ENCODE results near the gene PRKCH. TPM values are rescaled to one million over a fixed set of nuclear protein-coding genes. Genes with fewer than 3 reads are reported as not detected.
"Not testable (repeated sequence)": the region's sequence is repeated elsewhere in the genome, so short reads cannot be mapped to it uniquely, and the experiment has no call there.

Gene PRKCH
- total RNA-seq, 1 experiment from 2014 or later, result 49.5 TPM

- no peak for DNase-seq (ENCODE audit: low spot score)
Measured at GRCh38 chr14:61308198-61308597, 13.2 kb upstream of the PRKCH start.

- not testable (repeated sequence) for DNase-seq (ENCODE audit: low spot score)
Measured at GRCh38 chr14:61308701-61309100, 12.7 kb upstream of the PRKCH start.

- no peak for DNase-seq (ENCODE audit: low spot score)
Measured at GRCh38 chr14:61315313-61315712, 6.1 kb upstream of the PRKCH start.

- no peak for DNase-seq (ENCODE audit: low spot score)
Measured at GRCh38 chr14:61319086-61319485, 2.3 kb upstream of the PRKCH start.

GRCh38 chr14:61319706-61320105, 1.7 kb upstream of the PRKCH start:
- no peak for DNase-seq (ENCODE audit: low spot score)

DNA sequence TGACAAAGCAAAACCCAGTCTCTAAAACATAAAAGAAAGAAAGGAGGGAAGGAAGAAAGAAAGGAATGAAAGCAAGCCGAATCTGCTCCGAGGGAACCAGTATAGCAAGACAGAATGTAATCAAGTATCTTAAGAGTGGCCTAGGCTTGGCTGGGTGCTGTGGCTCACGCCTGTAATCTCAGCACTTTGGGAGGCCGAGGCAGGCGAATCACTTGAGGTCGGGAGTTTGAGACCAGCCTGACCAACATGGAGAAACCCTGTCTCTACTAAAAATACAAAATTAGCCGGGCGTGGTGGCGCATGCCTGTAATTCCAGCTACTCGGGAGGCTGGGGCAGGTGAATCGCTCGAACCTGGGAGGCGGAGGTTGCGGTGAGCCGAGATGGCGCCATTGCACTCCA, 1.2 kb upstream of the PRKCH start:
- not testable (repeated sequence) for DNase-seq (ENCODE audit: low spot score)

GRCh38 chr14:61320806-61321384, 484 bp upstream of the PRKCH start:
- DNase-seq (ENCODE audit: low spot score), result peak; percentile 35

DNA sequence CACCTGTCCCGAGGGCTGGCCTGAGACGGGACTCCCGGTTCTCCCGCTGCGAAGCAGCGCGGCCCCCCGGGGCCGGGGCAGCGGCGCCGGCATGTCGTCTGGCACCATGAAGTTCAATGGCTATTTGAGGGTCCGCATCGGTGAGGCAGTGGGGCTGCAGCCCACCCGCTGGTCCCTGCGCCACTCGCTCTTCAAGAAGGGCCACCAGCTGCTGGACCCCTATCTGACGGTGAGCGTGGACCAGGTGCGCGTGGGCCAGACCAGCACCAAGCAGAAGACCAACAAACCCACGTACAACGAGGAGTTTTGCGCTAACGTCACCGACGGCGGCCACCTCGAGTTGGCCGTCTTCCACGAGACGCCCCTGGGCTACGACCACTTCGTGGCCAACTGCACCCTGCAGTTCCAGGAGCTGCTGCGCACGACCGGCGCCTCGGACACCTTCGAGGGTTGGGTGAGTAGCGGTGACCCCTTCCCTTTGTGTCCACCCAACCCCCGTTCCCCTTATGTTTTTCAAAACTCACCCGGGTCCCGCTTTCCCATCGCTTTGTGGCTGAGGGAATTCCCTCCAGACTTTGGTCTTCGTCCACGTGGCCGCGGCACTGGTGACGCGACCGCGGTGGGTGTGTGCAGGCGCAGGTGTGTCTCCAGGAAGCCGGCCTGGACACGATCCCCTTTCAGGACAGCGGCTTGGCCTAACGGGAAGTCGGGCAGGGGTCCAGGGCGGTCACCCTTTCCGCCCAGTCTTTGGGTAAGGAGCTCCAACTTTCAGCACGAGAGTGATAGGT, 826 bp downstream of the PRKCH start:
- no peak for DNase-seq (ENCODE audit: low spot score)

- DNase-seq (ENCODE audit: low spot score), result peak; percentile 62
Measured at GRCh38 chr14:61322799-61323290, 1.5 kb downstream of the PRKCH start.

DNA sequence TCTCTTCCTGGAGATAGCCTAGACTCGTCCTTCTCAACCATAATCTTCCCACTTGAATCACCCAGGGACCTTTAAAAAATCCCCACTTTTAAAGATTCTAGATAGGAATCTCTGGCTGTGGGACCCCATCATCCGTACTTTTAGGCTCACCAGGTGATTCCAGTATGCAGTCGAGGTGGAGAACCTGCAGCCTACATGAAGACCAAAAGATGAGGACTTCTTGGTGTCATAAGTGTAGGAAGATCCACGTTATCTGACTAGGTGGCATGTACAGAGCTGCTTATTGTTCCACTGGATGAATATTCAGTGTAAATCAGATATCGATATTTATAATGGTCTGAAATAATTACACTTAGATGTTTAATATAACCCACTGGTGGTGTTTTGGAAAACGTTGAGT, 2.6 kb downstream of the PRKCH start:
- no peak for DNase-seq (ENCODE audit: low spot score)

GRCh38 chr14:61325166-61325565, 3.8 kb downstream of the PRKCH start:
- DNase-seq (ENCODE audit: low spot score), result no peak

GRCh38 chr14:61326146-61326545, 4.8 kb downstream of the PRKCH start:
- no peak for DNase-seq (ENCODE audit: low spot score)

GRCh38 chr14:61326847-61327246, 5.5 kb downstream of the PRKCH start:
- DNase-seq (ENCODE audit: low spot score), result peak; percentile 15

- no peak for DNase-seq (ENCODE audit: low spot score)
Measured at GRCh38 chr14:61328626-61329262, 7.4 kb downstream of the PRKCH start.

GRCh38 chr14:61329478-61330051, 8.2 kb downstream of the PRKCH start:
- DNase-seq (ENCODE audit: low spot score), result no peak

DNA sequence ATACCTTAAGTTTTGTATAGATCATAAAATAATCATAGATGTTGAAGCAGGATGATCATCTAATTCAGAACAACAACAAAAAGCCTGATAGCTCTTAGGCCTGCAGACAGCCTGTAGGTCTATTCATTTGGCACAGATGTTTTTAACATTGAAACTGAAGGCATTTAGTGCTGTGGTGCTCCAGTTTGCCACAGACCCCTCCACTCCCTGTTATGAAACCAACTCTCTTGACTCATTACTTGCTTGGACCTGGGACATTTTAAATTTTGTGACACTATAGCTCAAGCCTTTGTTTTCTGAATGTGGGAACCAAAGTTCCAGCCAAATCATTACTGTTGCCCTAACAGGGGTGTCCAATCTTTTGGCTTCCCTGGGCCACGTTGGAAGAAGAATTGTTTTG, 9.1 kb downstream of the PRKCH start:
- no peak for DNase-seq (ENCODE audit: low spot score)

- no peak for DNase-seq (ENCODE audit: low spot score)
Measured at GRCh38 chr14:61331992-61332657, 10.7 kb downstream of the PRKCH start.

GRCh38 chr14:61332658-61333029, 11.3 kb downstream of the PRKCH start:
- no peak for DNase-seq (ENCODE audit: low spot score)

DNA sequence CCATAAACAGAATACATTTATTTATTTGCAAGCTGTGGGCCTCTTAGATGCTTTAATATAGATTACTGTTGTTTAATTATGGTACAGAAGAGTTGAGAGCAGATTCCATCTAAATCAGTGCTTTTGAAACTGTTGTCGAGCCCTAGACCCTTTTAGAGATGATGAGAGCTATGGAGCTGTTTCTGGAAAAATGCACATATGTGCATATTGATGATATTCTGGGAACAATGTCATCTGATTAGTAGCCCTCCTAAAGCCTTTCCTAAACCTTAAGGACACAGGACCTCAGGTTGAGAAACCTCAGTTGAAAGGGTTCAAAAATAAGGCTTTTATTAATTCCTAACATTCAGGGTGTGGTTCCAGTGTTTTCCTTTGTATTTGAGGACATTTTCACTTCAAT, 11.7 kb downstream of the PRKCH start:
- DNase-seq (ENCODE audit: low spot score), result no peak

DNA sequence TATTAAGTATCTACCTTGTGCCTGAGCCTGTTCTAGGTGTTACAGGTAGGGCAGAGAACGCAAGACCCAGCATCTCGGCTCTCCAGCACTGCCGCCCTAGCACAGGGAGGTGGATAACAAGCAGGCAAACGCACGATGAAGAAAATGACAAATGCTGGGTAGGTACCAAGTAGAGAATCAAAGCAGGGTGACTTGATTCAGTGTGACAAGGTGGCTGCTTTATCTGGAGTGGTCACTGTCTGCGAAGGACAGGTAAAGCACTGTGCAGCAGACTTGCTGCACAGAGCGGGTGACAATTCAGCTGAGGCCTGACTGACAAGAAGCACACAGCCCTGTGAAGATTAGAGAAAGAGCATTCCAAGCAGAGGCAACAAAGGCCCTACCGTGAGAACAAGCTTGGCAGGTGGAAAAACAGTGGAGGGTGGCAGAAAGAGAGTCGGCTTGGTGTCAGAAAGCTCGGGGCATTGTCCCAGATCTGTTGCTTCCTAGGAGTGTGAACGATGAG, 12.9 kb downstream of the PRKCH start:
- no peak for DNase-seq (ENCODE audit: low spot score)

DNA sequence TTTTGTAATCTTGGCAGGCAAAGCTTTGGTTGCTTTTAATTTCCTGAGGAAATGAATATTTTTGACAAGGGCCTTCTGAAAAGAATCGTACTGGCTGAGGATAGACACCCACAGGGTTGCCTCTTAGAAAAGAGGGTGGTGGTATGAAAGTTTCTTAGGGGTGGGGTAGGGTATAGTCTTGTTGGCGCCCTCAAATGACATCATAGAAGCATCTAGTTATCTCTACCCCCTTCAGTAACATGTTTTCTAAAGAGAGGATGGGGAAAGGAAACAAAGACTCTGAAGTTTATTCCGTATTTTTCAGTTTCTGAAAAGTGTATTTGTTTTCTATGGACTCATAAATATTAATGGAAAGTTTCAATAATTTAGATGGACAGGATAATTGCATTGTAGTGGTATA, 13.7 kb downstream of the PRKCH start:
- no peak for DNase-seq (ENCODE audit: low spot score)

Measured in HT-29 (cell line).